Nephron (organoid): Measurements from ENCODE around the gene OPTC.

Experiments
- H3K27ac Mint-ChIP-seq, 3 experiments: 2 replicates each; pipeline ENCODE4 v1.8.0; 2020; ENCODE audit warnings: mixed read lengths in 3 of 3, mild to moderate bottlenecking in 2 of 3, moderate library complexity in 1 of 3
- H3K27me3 Mint-ChIP-seq: 2 replicates; pipeline ENCODE4 v1.8.0; 2021; ENCODE audit warnings: low read depth, mild to moderate bottlenecking, moderate library complexity, mixed read lengths
- H3K36me3 Mint-ChIP-seq: 2 replicates; pipeline ENCODE4 v1.8.0; 2020; ENCODE audit warnings: low read depth, mixed read lengths
- H3K4me1 Mint-ChIP-seq: 2 replicates; pipeline ENCODE4 v1.8.0; 2020; ENCODE audit warnings: mixed read lengths
- H3K4me3 Mint-ChIP-seq, 3 experiments: 2 replicates each; pipeline ENCODE4 v1.8.0; 2020; ENCODE audit warnings: mild to moderate bottlenecking in 3 of 3, mixed read lengths in 3 of 3, moderate library complexity in 2 of 3
- H3K9me3 Mint-ChIP-seq: 2 replicates; pipeline ENCODE4 v1.8.0; 2020; ENCODE audit warnings: mixed read lengths
- TF ChIP-seq, protein P1 (sequence below), 3 experiments: fragments of 200-600 bp; sonication (generic); IDR thresholded peaks; one replicate each; pipeline ENCODE4 v1.5.0; 2021; ENCODE audit warnings: antibody characterized with exemption in 3 of 3; ENCODE audit not compliant: unreplicated experiment in 3 of 3

The OPTC gene

DNA sequence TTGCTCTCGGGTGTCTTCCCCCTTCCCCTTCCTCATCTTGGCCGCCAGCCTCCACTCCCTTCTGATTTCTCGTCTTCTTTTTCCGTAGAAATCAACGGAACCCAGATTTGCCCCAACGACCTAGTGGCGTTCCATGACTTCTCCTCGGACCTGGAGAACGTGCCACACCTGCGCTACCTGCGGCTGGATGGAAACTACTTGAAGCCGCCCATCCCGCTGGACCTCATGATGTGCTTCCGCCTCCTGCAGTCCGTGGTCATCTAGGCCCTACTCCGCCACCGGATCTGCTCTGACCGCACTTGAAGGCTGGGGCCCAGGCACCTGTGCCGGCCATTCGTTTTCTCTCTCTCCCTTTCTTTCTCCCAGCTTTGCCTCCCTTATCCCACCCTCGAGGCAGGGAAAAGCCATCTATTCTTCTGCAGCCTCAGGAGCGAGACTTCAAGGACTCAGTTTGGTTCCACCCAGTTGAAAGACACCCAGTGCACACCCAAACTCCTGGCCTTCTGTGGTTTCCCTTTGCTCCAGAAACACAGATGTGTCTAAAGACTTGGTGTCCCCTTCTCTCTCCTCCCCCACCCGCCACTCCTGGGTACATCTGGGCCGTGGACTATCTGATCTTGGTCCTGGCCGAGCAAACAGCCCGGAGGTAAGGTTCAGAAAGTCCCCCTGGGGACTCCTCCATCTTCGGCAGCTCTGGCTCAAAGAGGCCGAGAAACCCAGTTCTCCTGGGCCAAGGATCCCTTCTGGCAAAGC, 7.2 kb upstream of the OPTC start:
- Mint-ChIP-seq H3K4me3 (peak overlapping the region; percentile 68 to 71 (median 71)), H3K9me3 (no peaks in the 10 kb centered on the region), H3K36me3 (no peaks in the 10 kb centered on the region), H3K27ac (peak overlapping the region; percentile 35 to 87 (median 41)), H3K4me1 (peaks cover 24% of the 10 kb centered on the region), H3K27me3 (no peaks in the 10 kb centered on the region)
- TF ChIP-seq, protein P1, sequence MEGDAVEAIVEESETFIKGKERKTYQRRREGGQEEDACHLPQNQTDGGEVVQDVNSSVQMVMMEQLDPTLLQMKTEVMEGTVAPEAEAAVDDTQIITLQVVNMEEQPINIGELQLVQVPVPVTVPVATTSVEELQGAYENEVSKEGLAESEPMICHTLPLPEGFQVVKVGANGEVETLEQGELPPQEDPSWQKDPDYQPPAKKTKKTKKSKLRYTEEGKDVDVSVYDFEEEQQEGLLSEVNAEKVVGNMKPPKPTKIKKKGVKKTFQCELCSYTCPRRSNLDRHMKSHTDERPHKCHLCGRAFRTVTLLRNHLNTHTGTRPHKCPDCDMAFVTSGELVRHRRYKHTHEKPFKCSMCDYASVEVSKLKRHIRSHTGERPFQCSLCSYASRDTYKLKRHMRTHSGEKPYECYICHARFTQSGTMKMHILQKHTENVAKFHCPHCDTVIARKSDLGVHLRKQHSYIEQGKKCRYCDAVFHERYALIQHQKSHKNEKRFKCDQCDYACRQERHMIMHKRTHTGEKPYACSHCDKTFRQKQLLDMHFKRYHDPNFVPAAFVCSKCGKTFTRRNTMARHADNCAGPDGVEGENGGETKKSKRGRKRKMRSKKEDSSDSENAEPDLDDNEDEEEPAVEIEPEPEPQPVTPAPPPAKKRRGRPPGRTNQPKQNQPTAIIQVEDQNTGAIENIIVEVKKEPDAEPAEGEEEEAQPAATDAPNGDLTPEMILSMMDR (IDR thresholded peaks at IDR 0.05; ENCODE audit: unreplicated experiment in 3 of 3): no peak

DNA sequence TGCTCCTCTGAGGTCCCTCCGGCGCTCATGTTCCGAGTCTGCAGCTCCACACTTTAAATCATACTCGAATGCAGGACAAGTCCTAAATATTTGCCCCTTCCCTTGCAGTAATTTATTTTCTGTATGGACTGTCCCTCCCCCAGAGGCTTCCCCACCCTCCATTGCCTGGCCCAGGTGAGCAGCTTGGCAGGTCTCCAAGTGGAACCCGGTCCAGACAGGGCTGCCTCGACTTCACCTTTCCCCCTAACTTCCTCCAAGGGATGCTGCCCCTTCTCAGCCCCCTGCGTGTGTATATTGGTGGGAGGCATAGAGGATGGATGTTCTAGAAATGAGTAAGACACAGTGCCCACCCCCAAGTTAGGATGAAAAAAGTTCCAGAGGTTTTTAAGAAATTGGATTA, 5.4 kb upstream of the OPTC start:
- TF ChIP-seq, protein P1 (IDR thresholded peaks at IDR 0.05; ENCODE audit: unreplicated experiment in 3 of 3): no peak
- Mint-ChIP-seq H3K27me3 (peaks cover 5% of the 10 kb centered on the region), H3K4me3 (no peak overlapping the region), H3K4me1 (peaks cover 24% of the 10 kb centered on the region), H3K27ac (peak overlapping the region in 2 of 3 experiments; percentile 49 to 64), H3K36me3 (no peaks in the 10 kb centered on the region), H3K9me3 (no peaks in the 10 kb centered on the region)

DNA sequence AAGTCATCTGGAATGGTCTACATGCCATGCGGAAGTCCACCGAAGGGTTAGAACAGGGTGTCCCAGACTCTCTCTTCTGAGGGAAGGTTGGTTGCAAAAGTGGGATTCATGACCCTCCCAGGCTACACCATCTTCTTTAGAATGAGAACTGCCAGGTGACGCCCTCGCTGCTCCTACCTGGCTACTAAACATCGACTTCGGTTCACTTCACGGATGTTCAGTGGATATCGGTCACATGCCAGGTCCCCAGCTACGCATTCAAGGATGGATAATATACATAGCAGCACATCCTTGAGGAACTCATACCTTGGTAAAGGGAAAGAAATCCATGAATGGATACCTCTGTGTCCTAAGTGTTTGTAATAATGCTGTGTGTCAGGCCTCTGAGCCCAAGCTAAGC, 3.3 kb upstream of the OPTC start:
- Mint-ChIP-seq H3K4me1 (peaks cover 23% of the 10 kb centered on the region), H3K36me3 (no peaks in the 10 kb centered on the region), H3K27ac (no peak overlapping the region), H3K9me3 (no peaks in the 10 kb centered on the region), H3K27me3 (peaks cover 6% of the 10 kb centered on the region), H3K4me3 (no peak overlapping the region)
- TF ChIP-seq, protein P1 (IDR thresholded peaks at IDR 0.05; ENCODE audit: unreplicated experiment in 3 of 3): no peak

DNA sequence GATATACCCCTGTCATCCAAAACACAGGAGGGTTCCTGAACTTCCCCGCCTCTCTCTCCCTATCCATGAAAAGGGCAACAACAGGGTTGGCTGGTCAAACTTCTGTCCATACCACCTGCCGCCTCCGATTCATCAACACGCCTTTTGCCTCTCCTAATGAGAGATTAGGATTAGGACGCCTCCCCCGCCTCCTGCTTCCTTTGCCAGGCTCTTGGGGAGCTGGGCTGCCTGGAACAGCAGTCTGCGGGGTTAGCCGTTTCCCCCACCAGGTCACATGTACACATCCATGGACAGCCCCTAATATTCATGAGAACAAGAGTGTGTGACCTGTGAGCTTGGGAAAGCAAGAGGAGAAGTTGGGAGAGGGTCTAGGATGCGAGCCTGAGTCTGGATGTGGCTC, 2.3 kb upstream of the OPTC start:
- Mint-ChIP-seq H3K27ac (peak overlapping the region in 1 of 3 experiments; percentile 3), H3K27me3 (peaks cover 10% of the 10 kb centered on the region), H3K4me1 (peaks cover 17% of the 10 kb centered on the region), H3K9me3 (no peaks in the 10 kb centered on the region), H3K4me3 (no peak overlapping the region), H3K36me3 (no peaks in the 10 kb centered on the region)
- TF ChIP-seq, protein P1 (IDR thresholded peaks at IDR 0.05; ENCODE audit: unreplicated experiment in 3 of 3): no peak

DNA sequence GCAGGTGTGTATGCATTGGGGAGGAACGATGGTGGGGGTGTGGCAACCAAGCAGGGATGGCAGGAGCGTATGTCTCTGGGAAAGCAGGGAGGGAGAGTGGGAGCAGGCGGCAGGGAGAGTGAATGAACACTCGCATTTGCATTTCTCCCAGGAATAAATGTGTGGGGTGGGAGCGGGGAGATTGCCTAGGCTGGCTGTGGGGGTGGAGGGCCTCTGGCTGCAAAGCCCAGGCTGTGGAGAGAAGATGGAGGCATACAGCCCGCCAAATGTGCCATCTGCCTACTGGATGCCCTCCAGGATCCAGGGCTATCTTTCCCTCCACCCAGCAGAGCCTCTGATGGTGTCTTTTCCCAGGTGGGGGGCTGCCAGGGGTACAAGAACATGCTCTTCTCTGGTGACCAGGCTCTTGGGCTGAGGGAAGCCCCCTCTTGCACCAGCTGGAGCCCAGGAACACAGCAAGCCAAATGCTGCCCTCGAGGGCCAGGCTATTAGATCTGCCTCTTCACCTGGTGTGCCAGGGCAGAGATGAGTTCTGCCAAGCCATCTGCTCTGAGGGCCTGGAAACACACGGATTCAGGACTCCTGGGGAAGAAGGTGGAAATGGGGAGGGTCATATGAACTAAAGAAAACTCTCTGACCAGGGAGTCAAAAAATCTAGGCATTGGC, 1.7 kb upstream of the OPTC start:
- Mint-ChIP-seq H3K27ac (peak overlapping the region in 1 of 3 experiments; percentile 3), H3K4me1 (peaks cover 13% of the 10 kb centered on the region), H3K4me3 (no peak overlapping the region), H3K9me3 (no peaks in the 10 kb centered on the region), H3K36me3 (no peaks in the 10 kb centered on the region), H3K27me3 (peaks cover 10% of the 10 kb centered on the region)
- TF ChIP-seq, protein P1 (IDR thresholded peaks at IDR 0.05; ENCODE audit: unreplicated experiment in 3 of 3): no peak
